ENCODE data around the gene ASIP. TPM values are rescaled to one million over a fixed set of nuclear protein-coding genes. Genes with fewer than 3 reads are reported as not detected.

The ASIP gene
- total RNA-seq, 1 experiment from 2014 or later = not detected

DNA sequence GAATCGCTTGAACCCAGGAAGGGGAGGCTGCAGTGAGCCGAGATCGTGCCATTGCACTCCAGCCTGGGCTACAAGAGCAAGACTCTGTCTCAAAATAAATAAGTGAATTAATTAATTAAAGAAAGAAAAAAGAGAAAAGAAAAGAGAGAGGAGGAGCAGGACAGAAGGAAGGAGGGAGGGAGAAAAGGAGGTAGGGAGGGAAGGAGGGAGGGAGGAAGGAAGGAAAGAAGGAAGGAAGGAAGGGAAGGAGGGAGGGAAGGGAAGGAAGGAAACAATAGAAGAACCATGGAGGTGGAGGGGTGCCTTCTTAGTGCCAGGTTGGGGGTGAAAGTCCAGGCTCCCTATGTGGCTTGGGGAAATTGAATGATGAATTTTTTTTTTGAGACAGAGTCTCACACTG is 68.5 kb downstream of the ASIP start:
- Mint-ChIP-seq H3K27ac (no peak overlapping the region), H3K36me3 (ENCODE audit: insufficient read depth in 1 of 3, low read depth in 3 of 3) (no peaks in the 10 kb centered on the region), H3K9me3 (no peaks in the 10 kb centered on the region), H3K4me3 (no peak overlapping the region), H3K27me3 (ENCODE audit: low read depth) (peaks cover 25% of the 10 kb centered on the region), H3K4me1 (peaks cover 6 to 10% of the 10 kb centered on the region in 2 experiments; a peak in 3 of 4 replicates)
- Histone ChIP-seq H3K4ac (ENCODE audit: low read depth, low read length) (no peak overlapping the region), H2BK15ac (ENCODE audit: low read depth, low read length) (no peak overlapping the region), H3K9ac (ENCODE audit: extremely low read depth, insufficient read length, low read length) (no peak overlapping the region), H4K8ac (replicated peaks; ENCODE audit: insufficient read length, low read depth, low read length) (no peak overlapping the region), H3K14ac (ENCODE audit: insufficient read depth, low read length) (no peak overlapping the region), H3K27ac (ENCODE audit: insufficient read length, low read depth, low read length) (no peak overlapping the region), H3K56ac (ENCODE audit: insufficient read length, low read depth, low read length) (no peak overlapping the region), H3K79me1 (ENCODE audit: insufficient read depth, low read depth, low read length, poor library complexity, severe bottlenecking) (no peaks in the 10 kb centered on the region), H2BK12ac (ENCODE audit: insufficient read length, low read depth, low read length) (no peak overlapping the region), H3K4me1 (ENCODE audit: insufficient read depth, low read length) (no peaks in the 10 kb centered on the region), H2AK5ac (ENCODE audit: insufficient read length, low read length) (no peak overlapping the region), H2AFZ (ENCODE audit: low read length) (no peak overlapping the region), H3K79me2 (ENCODE audit: insufficient read depth, low read length) (no peaks in the 10 kb centered on the region), H4K5ac (ENCODE audit: insufficient read length, low read depth, low read length) (no peak overlapping the region), H3K23me2 (ENCODE audit: insufficient read length, low read depth, low read length, poor library complexity, severe bottlenecking) (peaks cover 14% of the 10 kb centered on the region), H2BK20ac (ENCODE audit: low read depth, low read length, poor library complexity, severe bottlenecking) (no peak overlapping the region), H3K4me2 (ENCODE audit: insufficient read depth, insufficient read length, low read length) (no peak overlapping the region), H2BK5ac (ENCODE audit: insufficient read length, low read length) (no peak overlapping the region), H3K23ac (ENCODE audit: insufficient read length, low read depth, low read length) (no peak overlapping the region), H2BK120ac (ENCODE audit: low read depth, low read length, poor library complexity, severe bottlenecking) (no peak overlapping the region), H3K9me3 (ENCODE audit: control insufficient read depth, low read depth, low read length) (no peaks in the 10 kb centered on the region), H4K20me1 (ENCODE audit: control insufficient read depth, insufficient read depth, insufficient read length) (no peaks in the 10 kb centered on the region), H4K91ac (ENCODE audit: insufficient read length, low read depth, low read length) (no peak overlapping the region), H3T11ph (ENCODE audit: low read length) (no peak overlapping the region), H3K27me3 (ENCODE audit: insufficient read depth, low read length) (peaks cover 5% of the 10 kb centered on the region; the same call in 1 of the 2 replicates), H3K18ac (ENCODE audit: insufficient read length, low read depth, low read length) (no peak overlapping the region)
- WGBS (ENCODE audit: extremely low coverage, insufficient read length, low lambda C conversion rate) = no CpG with 5 or more reads among the region's 3 CpGs
- no peak for DNase-seq
- TF ChIP-seq, protein P1, sequence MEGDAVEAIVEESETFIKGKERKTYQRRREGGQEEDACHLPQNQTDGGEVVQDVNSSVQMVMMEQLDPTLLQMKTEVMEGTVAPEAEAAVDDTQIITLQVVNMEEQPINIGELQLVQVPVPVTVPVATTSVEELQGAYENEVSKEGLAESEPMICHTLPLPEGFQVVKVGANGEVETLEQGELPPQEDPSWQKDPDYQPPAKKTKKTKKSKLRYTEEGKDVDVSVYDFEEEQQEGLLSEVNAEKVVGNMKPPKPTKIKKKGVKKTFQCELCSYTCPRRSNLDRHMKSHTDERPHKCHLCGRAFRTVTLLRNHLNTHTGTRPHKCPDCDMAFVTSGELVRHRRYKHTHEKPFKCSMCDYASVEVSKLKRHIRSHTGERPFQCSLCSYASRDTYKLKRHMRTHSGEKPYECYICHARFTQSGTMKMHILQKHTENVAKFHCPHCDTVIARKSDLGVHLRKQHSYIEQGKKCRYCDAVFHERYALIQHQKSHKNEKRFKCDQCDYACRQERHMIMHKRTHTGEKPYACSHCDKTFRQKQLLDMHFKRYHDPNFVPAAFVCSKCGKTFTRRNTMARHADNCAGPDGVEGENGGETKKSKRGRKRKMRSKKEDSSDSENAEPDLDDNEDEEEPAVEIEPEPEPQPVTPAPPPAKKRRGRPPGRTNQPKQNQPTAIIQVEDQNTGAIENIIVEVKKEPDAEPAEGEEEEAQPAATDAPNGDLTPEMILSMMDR (conservative IDR thresholded peaks at IDR 0.05) = no peak

All from H9 (cell line).